ENCODE measurements around the gene OLFML1. TPM values are rescaled to one million over a fixed set of nuclear protein-coding genes. Genes with fewer than 3 reads are reported as not detected.

OLFML1 gene
- total RNA-seq, 3 donors from 2014 or later (not counting 1 experiment from before 2014, with no cell fraction given), result not detected

DNA sequence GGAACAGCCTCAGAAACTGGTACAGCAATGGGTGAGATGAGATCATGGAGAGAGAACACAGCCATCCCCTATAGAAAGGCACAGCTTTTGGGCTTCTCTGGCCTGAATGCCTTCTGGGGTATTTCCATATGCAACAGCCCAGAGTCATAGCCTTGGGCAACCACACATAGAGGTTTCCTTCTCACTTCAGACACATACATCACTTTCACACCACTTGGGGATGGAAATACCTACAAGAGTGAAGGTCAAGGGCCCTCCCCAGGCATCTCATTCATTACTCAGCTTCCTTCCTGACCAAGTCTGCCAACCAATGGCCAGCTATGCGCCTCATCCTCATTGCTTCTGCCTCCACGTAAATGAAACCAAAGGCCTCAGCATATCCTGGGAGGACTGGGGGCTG, 17.7 kb upstream of the OLFML1 start:
- WGBS (ENCODE audit: insufficient coverage), result 80% methylated on average over 2 of the region's 2 CpGs
- TF ChIP-seq, protein P1, sequence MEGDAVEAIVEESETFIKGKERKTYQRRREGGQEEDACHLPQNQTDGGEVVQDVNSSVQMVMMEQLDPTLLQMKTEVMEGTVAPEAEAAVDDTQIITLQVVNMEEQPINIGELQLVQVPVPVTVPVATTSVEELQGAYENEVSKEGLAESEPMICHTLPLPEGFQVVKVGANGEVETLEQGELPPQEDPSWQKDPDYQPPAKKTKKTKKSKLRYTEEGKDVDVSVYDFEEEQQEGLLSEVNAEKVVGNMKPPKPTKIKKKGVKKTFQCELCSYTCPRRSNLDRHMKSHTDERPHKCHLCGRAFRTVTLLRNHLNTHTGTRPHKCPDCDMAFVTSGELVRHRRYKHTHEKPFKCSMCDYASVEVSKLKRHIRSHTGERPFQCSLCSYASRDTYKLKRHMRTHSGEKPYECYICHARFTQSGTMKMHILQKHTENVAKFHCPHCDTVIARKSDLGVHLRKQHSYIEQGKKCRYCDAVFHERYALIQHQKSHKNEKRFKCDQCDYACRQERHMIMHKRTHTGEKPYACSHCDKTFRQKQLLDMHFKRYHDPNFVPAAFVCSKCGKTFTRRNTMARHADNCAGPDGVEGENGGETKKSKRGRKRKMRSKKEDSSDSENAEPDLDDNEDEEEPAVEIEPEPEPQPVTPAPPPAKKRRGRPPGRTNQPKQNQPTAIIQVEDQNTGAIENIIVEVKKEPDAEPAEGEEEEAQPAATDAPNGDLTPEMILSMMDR (IDR thresholded peaks at IDR 0.05), result no peak

DNA sequence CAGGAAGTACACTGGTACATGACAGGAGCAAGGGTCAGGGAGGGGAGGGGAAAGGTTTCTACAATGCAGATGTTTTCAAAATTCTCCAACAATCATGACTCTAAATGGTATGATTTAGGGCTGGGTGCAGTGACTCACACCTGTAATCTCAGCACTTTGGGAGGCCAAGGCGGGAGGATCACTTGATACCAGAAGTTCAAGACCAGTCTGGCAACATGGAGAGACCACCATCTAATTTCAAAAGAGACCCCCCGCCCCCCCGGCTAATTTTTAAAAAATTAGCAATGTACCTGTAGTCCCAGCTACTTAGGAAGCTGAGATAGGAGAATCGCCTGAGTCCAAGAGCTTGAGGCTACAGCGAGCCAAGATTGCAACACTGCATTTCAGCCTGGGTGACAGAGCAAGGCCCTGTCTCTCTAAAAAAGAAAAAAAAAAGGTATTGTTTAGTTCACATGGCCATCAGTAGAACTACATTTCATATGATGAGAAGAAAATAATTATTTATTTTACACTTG, 15.9 kb upstream of the OLFML1 start:
- no peaks in the 10 kb centered on the region for H3K36me3 ChIP-seq (ENCODE audit: control insufficient read depth, insufficient read depth, low read length)
- no peaks in the 10 kb centered on the region for H3K27me3 ChIP-seq (ENCODE audit: control insufficient read depth, insufficient read depth, low read length)
- H3K36me3 Mint-ChIP-seq, result no peaks in the 10 kb centered on the region
- WGBS (ENCODE audit: insufficient coverage), result 92% methylated on average over 5 of the region's 5 CpGs
- H3K9me3 Mint-ChIP-seq, result no peaks in the 10 kb centered on the region
- no peaks in the 10 kb centered on the region for H3K4me1 ChIP-seq (ENCODE audit: control insufficient read depth, insufficient read depth, low read length)
- ATAC-seq (no peak), DNase-seq (no peak)
- no peak overlapping the region for H3K27ac Mint-ChIP-seq
- no peaks in the 10 kb centered on the region for H3K9me3 ChIP-seq (ENCODE audit: control insufficient read depth, insufficient read depth, low read length)
- intact Hi-C loops (cut with micrococcal nuclease), result no loop called here
- H3K27ac ChIP-seq (ENCODE audit: low read length), result no peak overlapping the region
- no peak overlapping the region for H3K4me3 Mint-ChIP-seq
- no peak overlapping the region for H3K4me3 ChIP-seq (ENCODE audit: low read length)
- peaks cover 0 to 4% of the 10 kb centered on the region in 2 donors for H3K4me1 Mint-ChIP-seq
- H3K27me3 Mint-ChIP-seq (ENCODE audit: low read depth in 2 of 2), result peaks cover 0 to 4% of the 10 kb centered on the region in 2 donors
- TF ChIP-seq, protein P1 (IDR thresholded peaks at IDR 0.05), result no peak

More for the DNA sequence above, 17.7 kb upstream of the OLFML1 start:
- H3K27me3 Mint-ChIP-seq (ENCODE audit: low read depth in 2 of 2), result peaks cover 0 to 4% of the 10 kb centered on the region in 2 donors
- H3K36me3 ChIP-seq (ENCODE audit: control insufficient read depth, insufficient read depth, low read length), result no peaks in the 10 kb centered on the region
- H3K4me1 ChIP-seq (ENCODE audit: control insufficient read depth, insufficient read depth, low read length), result no peaks in the 10 kb centered on the region
- no peak overlapping the region for H3K4me3 Mint-ChIP-seq
- intact Hi-C loops (cut with micrococcal nuclease), result no loop called here
- H3K27ac ChIP-seq (ENCODE audit: low read length), result no peak overlapping the region
- no peak for DNase-seq
- H3K4me3 ChIP-seq (ENCODE audit: low read length), result no peak overlapping the region
- peaks cover 0 to 4% of the 10 kb centered on the region in 2 donors for H3K4me1 Mint-ChIP-seq
- H3K9me3 Mint-ChIP-seq, result no peaks in the 10 kb centered on the region
- no peaks in the 10 kb centered on the region for H3K27me3 ChIP-seq (ENCODE audit: control insufficient read depth, insufficient read depth, low read length)
- H3K27ac Mint-ChIP-seq, result no peak overlapping the region
- no peaks in the 10 kb centered on the region for H3K36me3 Mint-ChIP-seq
- no peak for ATAC-seq
- no peaks in the 10 kb centered on the region for H3K9me3 ChIP-seq (ENCODE audit: control insufficient read depth, insufficient read depth, low read length)

DNA sequence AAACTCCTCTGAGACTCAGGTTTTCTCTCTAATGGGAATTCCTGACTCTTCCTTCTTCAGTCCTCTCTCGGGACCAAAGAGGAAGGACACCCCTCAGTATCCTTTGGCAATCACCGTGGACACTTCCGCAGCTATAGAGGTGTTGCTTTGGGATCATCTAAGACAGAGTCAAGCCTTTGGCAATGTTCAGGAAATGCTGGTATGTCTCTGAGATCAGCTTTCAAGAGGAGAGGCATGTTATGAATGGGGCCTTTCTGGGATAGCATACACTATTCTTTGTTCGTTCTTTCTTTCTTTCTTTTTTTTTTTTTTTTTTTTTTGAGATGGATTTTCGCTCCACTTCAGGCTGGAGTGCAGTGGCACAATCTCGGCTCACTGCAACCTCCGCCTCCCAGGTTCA, 14.2 kb upstream of the OLFML1 start:
- no peak for DNase-seq

More for the DNA sequence above, 14.2 kb upstream of the OLFML1 start:
- Mint-ChIP-seq H3K4me1 (peaks cover 0 to 4% of the 10 kb centered on the region in 2 donors), H3K9me3 (no peaks in the 10 kb centered on the region), H3K4me3 (no peak overlapping the region), H3K27me3 (ENCODE audit: low read depth in 2 of 2) (peaks cover 0 to 4% of the 10 kb centered on the region in 2 donors), H3K36me3 (no peaks in the 10 kb centered on the region), H3K27ac (no peak overlapping the region)
- H3K4me3 ChIP-seq (ENCODE audit: low read length), result no peak overlapping the region
- no peak overlapping the region for H3K27ac ChIP-seq (ENCODE audit: low read length)
- 95% methylated on average over 7 of the region's 7 CpGs for WGBS (ENCODE audit: insufficient coverage)
- TF ChIP-seq, protein P1 (IDR thresholded peaks at IDR 0.05), result no peak
- no peak for ATAC-seq
- intact Hi-C loops (cut with micrococcal nuclease), result no loop called here
- no peaks in the 10 kb centered on the region for H3K9me3 ChIP-seq (ENCODE audit: control insufficient read depth, insufficient read depth, low read length)
- H3K4me1 ChIP-seq (ENCODE audit: control insufficient read depth, insufficient read depth, low read length), result no peaks in the 10 kb centered on the region
- H3K36me3 ChIP-seq (ENCODE audit: control insufficient read depth, insufficient read depth, low read length), result no peaks in the 10 kb centered on the region
- H3K27me3 ChIP-seq (ENCODE audit: control insufficient read depth, insufficient read depth, low read length), result no peaks in the 10 kb centered on the region

Measured in natural killer cell (primary cell).